Measurements from ENCODE around the gene NCKAP5L. TPM values are rescaled to one million over a fixed set of nuclear protein-coding genes. Genes with fewer than 3 reads are reported as not detected.

NCKAP5L gene
- total and polyA plus RNA-seq, 2 of the 8 experiments (the other 6 are each of a cell fraction or from before 2014, with no cell fraction given), result 9.4 to 27.9 TPM

GRCh38 chr12:49804821-49805220, 23.4 kb downstream of the NCKAP5L start:
- Histone ChIP-seq H2BK12ac (ENCODE audit: low read depth, low read length) (no peak overlapping the region), H2BK15ac (ENCODE audit: low read length) (no peak overlapping the region), H2BK20ac (ENCODE audit: low read length) (no peak overlapping the region), H3K4me3 (ENCODE audit: extremely low read depth in 1 of 4, insufficient read depth in 2 of 4, low read depth in 3 of 4, low read length in 4 of 4) (no peak overlapping the region), H4K5ac (ENCODE audit: insufficient read length, low read depth, low read length) (no peak overlapping the region), H2BK5ac (ENCODE audit: low read depth, low read length) (no peak overlapping the region), H3K9ac (replicated peaks in 1 of 4; ENCODE audit: extremely low read depth in 1 of 4, low read depth in 3 of 4, low read length in 3 of 4) (no peak overlapping the region), H2BK120ac (replicated peaks; ENCODE audit: low read depth, low read length) (no peak overlapping the region), H3K18ac (ENCODE audit: extremely low read depth, low read length) (no peak overlapping the region), H3K79me2 (ENCODE audit: control insufficient read depth in 1 of 2, insufficient read depth in 2 of 2, low read length in 2 of 2) (peaks cover 0 to 15% of the 10 kb centered on the region in 2 experiments; a peak in 1 of 4 replicates), H3K9me3 (ENCODE audit: insufficient read depth in 2 of 2, low read depth in 1 of 2, low read length in 1 of 2) (no peaks in the 10 kb centered on the region), H3K23ac (ENCODE audit: insufficient read length) (no peak overlapping the region), H4K91ac (replicated peaks; ENCODE audit: insufficient read length, low read length) (no peak overlapping the region), H3K4me1 (replicated peaks in 1 of 4; ENCODE audit: control insufficient read depth in 3 of 4, insufficient read depth in 4 of 4, low read length in 3 of 4) (peaks cover 9 to 18% (median 14%) of the 10 kb centered on the region in 4 experiments), H3K4ac (replicated peaks; ENCODE audit: insufficient read length, low read depth, low read length) (no peak overlapping the region), H3K79me1 (ENCODE audit: low read depth, low read length) (peaks cover 3% of the 10 kb centered on the region; the same call in 1 of the 2 replicates), H3K27ac (ENCODE audit: low read depth, low read length) (no peak overlapping the region), H3K23me2 (ENCODE audit: low read depth, low read length) (no peaks in the 10 kb centered on the region; the same call in 1 of the 2 replicates), H2AK5ac (ENCODE audit: low read depth, low read length) (no peak overlapping the region), H3K4me2 (ENCODE audit: insufficient read depth in 1 of 2, low read depth in 2 of 2, low read length in 2 of 2) (no peak overlapping the region), H2AFZ (ENCODE audit: low read length) (no peak overlapping the region), H3K36me3 (ENCODE audit: control insufficient read depth in 2 of 4, insufficient read depth in 4 of 4, low read length in 3 of 4) (peaks cover 0 to 37% (median 11%) of the 10 kb centered on the region in 4 experiments; a peak in 6 of 8 replicates), H3K14ac (ENCODE audit: insufficient read length) (no peak overlapping the region), H3K56ac (replicated peaks; ENCODE audit: insufficient read length, low read depth, low read length) (no peak overlapping the region), H3K27me3 (replicated peaks in 1 of 4; ENCODE audit: control insufficient read depth in 3 of 4, extremely low read depth in 1 of 4, insufficient read depth in 3 of 4, low read length in 3 of 4) (no peaks in the 10 kb centered on the region), H4K20me1 (replicated peaks in 1 of 2; ENCODE audit: control insufficient read depth in 1 of 2, insufficient read depth in 2 of 2, low read length in 2 of 2) (peaks cover 4 to 10% of the 10 kb centered on the region in 2 experiments), H4K8ac (ENCODE audit: extremely low read depth, insufficient read depth, low read length) (no peak overlapping the region)
- no peak for TF ChIP-seq SIN3A (conservative IDR thresholded peaks at IDR 0.05 in 1 of 2, IDR thresholded peaks at IDR 0.05 in 1 of 2; ENCODE audit: low read depth in 1 of 2, low read length in 2 of 2)
- no peak for TF ChIP-seq PHF8 (conservative IDR thresholded peaks at IDR 0.05; ENCODE audit: low read depth, low read length)
- TF ChIP-seq CBX5 (IDR thresholded peaks at IDR 0.05; ENCODE audit: low read depth, low read length), result no peak
- TF ChIP-seq KDM1A (IDR thresholded peaks at IDR 0.05; ENCODE audit: borderline replicate concordance, low read length), result no peak
- TF ChIP-seq HDAC2 (IDR thresholded peaks at IDR 0.05; ENCODE audit: borderline replicate concordance in 1 of 2, low read depth in 2 of 2, low read length in 2 of 2), result no peak
- TF ChIP-seq YY1 (IDR thresholded peaks at IDR 0.05; ENCODE audit: low read depth, low read length), result no peak
- CTCF ChIA-PET (ENCODE audit: partially characterized antibody), result interaction anchor here (0.7 to 3.5 kb wide), 8 partner anchors 9 to 41 kb away, joined by 3 to 27 read pairs (median 4); no protein-coding TSS in a partner anchor
- DNase-seq (ENCODE audit: low read depth in 1 of 2, low spot score in 2 of 2), result no peak
- POLR2A ChIA-PET (ENCODE audit: partially characterized antibody), result interaction anchor here (1.3 to 2.3 kb wide), 5 partner anchors 8 to 63 kb away, joined by 3 to 8 read pairs (median 7); partner anchors contain the start of genes NCKAP5L and TMBIM6
- FAIRE-seq, result no peak
- 91% methylated on average over 7 of the region's 10 CpGs; no CpG with 5 or more reads in 1 of the 2 experiments for WGBS, 2 experiments (ENCODE audit: extremely low coverage in 1 of 2, insufficient coverage in 1 of 2, insufficient read length in 1 of 2, insufficient replicate concordance in 2 of 2, low coverage in 1 of 2, low lambda C conversion rate in 2 of 2, missing lambda C conversion rate in 1 of 2)

Data from H1 (cell line).